Uterus (tissue), 2 donors: Measurements from ENCODE around the gene PLEKHG3.

Source experiments
- CTCF ChIP-seq, 4 experiments: fragments of 200-600 bp in 2 of 4; fragments of 450-650 bp in 2 of 4; sonication (generic) in 2 of 4; IDR thresholded peaks; one replicate each; pipeline ENCODE4 v1.5.1; 2016 to 2019; ENCODE audit warnings: antibody characterized with exemption in 4 of 4, mild to moderate bottlenecking in 2 of 4, moderate library complexity in 1 of 4
- POLR2A ChIP-seq, 2 donors: fragments of 450-650 bp; IDR thresholded peaks; one replicate each; pipeline ENCODE4 v1.6.1; 2016; ENCODE audit warnings: antibody characterized with exemption in 2 of 2, mild to moderate bottlenecking in 1 of 2, moderate library complexity in 1 of 2

GRCh38 chr14:64689289-64689688 lies 14.9 kb upstream of the PLEKHG3 start:
- TF ChIP-seq CTCF (IDR thresholded peaks at IDR 0.05) (no peak), POLR2A (IDR thresholded peaks at IDR 0.05) (no peak)
